DOHH2 (cell line): Measurements from ENCODE around the gene PPP1R3F.

Experiments
- CTCF ChIP-seq: fragments of 200-600 bp; sonication (generic); IDR thresholded peaks from one replicate; pipeline ENCODE4 v1.5.1; 2014; ENCODE audit warnings: antibody characterized with exemption, mild to moderate bottlenecking, low read depth, low read length; ENCODE audit not compliant: poor library complexity, severe bottlenecking
- EZH2phosphoT487 ChIP-seq: fragments of 200-600 bp; sonication (generic); IDR thresholded peaks from 2 replicates; pipeline ENCODE4 v1.6.1; 2017; ENCODE audit warnings: borderline replicate concordance, mild to moderate bottlenecking, antibody characterized with exemption, low read length, moderate library complexity, mixed read lengths

GRCh38 chrX:49272421-49272820, 2.8 kb downstream of the PPP1R3F start:
- no peak for TF ChIP-seq CTCF
- TF ChIP-seq EZH2phosphoT487, result no peak
